ENCODE measurements around the gene NLGN3.

Gene NLGN3

DNA sequence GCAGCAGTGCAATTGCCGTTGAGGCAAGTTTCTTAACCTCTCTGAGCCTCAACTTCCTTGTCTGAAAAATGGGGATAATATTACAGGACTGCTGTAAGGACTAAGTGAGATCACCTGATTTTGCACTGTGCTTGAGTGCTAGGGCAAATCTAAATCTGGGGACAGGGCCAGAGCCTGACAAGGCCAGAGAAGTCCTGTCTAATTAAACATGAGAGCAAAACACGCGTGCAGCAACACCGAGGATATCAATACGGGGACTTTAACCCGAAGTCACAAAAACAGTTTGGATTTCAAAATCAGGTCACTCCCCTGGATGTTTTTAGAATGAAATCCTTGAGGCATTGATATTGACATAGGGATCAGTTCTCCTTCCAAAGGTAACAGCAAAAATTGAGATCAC, 72.7 kb downstream of the NLGN3 start:
- DNase-seq, result no peak
